ENCODE measurements around the gene CLASP2.

CLASP2 gene

GRCh38 chr3:33668618-33669017, 49.4 kb downstream of the CLASP2 start:
- no peak for DNase-seq (ENCODE audit: low read depth)
- TF ChIP-seq CTCF (IDR thresholded peaks at IDR 0.05; ENCODE audit: control insufficient read depth, extremely low read depth, insufficient read depth) = no peak
- H3K4me3 ChIP-seq (ENCODE audit: low read depth, low read length) = no peak overlapping the region

- DNase-seq (ENCODE audit: low read depth) = no peak
- no peak for TF ChIP-seq CTCF (IDR thresholded peaks at IDR 0.05; ENCODE audit: control insufficient read depth, extremely low read depth, insufficient read depth)
- no peak overlapping the region for H3K4me3 ChIP-seq (ENCODE audit: low read depth, low read length)
Measured at GRCh38 chr3:33665294-33665693, 52.8 kb downstream of the CLASP2 start.

- no peak for TF ChIP-seq CTCF (IDR thresholded peaks at IDR 0.05; ENCODE audit: control insufficient read depth, extremely low read depth, insufficient read depth)
- H3K4me3 ChIP-seq (ENCODE audit: low read depth, low read length) = no peak overlapping the region
- no peak for DNase-seq (ENCODE audit: low read depth)
Measured at GRCh38 chr3:33664195-33664594, 53.9 kb downstream of the CLASP2 start.

GRCh38 chr3:33663042-33663441, 55.0 kb downstream of the CLASP2 start:
- TF ChIP-seq CTCF (IDR thresholded peaks at IDR 0.05; ENCODE audit: control insufficient read depth, extremely low read depth, insufficient read depth) = no peak
- H3K4me3 ChIP-seq (ENCODE audit: low read depth, low read length) = no peak overlapping the region
- DNase-seq (ENCODE audit: low read depth) = no peak

GRCh38 chr3:33659856-33660434, 58.1 kb downstream of the CLASP2 start:
- no peak overlapping the region for H3K4me3 ChIP-seq (ENCODE audit: low read depth, low read length)
- TF ChIP-seq CTCF (IDR thresholded peaks at IDR 0.05; ENCODE audit: control insufficient read depth, extremely low read depth, insufficient read depth) = no peak
- DNase-seq (ENCODE audit: low read depth) = no peak

GRCh38 chr3:33658991-33659848, 58.8 kb downstream of the CLASP2 start:
- TF ChIP-seq CTCF (IDR thresholded peaks at IDR 0.05; ENCODE audit: control insufficient read depth, extremely low read depth, insufficient read depth) = no peak
- H3K4me3 ChIP-seq (ENCODE audit: low read depth, low read length) = no peak overlapping the region
- DNase-seq (ENCODE audit: low read depth) = no peak

Measured in LNCaP clone FGC (cell line).